Stimulated activated CD8-positive, alpha-beta memory T cell treated with anti-CD3 and anti-CD28 coated beads, Interleukin-4, amount 100 ng/mL, for 1 hour (primary cell): ENCODE data around the gene LAPTM5.
"Not testable (repeated sequence)": the region's sequence is repeated elsewhere in the genome, so short reads cannot be mapped to it uniquely, and the experiment has no call there.

ENCODE experiments used
- DNase-seq, 2 donors: peaks; one replicate each; pipeline ENCODE4 v3.0.0-alpha.2; 2020; ENCODE audit warnings: low read depth in 2 of 2, low spot score in 1 of 2

LAPTM5 gene

GRCh38 chr1:30771005-30771404 is 13.4 kb upstream of the LAPTM5 start:
- DNase-seq: no peak

GRCh38 chr1:30770150-30770549 is 12.6 kb upstream of the LAPTM5 start:
- DNase-seq: no peak

GRCh38 chr1:30768830-30769718 is 11.5 kb upstream of the LAPTM5 start:
- DNase-seq: no peak

GRCh38 chr1:30768159-30768829 is 10.7 kb upstream of the LAPTM5 start:
- DNase-seq: no peak

GRCh38 chr1:30766948-30767347 is 9.4 kb upstream of the LAPTM5 start:
- not testable (repeated sequence) for DNase-seq

- DNase-seq: no peak
Observed at GRCh38 chr1:30765556-30766434, 8.2 kb upstream of the LAPTM5 start.

- no peak for DNase-seq
Observed at GRCh38 chr1:30764939-30765555, 7.5 kb upstream of the LAPTM5 start.

- no peak for DNase-seq
Observed at GRCh38 chr1:30764396-30764795, 6.8 kb upstream of the LAPTM5 start.

GRCh38 chr1:30763651-30764248 is 6.2 kb upstream of the LAPTM5 start:
- no peak for DNase-seq

GRCh38 chr1:30762930-30763650 is 5.5 kb upstream of the LAPTM5 start:
- DNase-seq: no peak

- DNase-seq: no peak
Observed at GRCh38 chr1:30762152-30762929, 4.8 kb upstream of the LAPTM5 start.

GRCh38 chr1:30761381-30762151 is 4.0 kb upstream of the LAPTM5 start:
- no peak for DNase-seq

GRCh38 chr1:30760596-30761324 is 3.2 kb upstream of the LAPTM5 start:
- no peak for DNase-seq

- DNase-seq: no peak
Observed at GRCh38 chr1:30759718-30760281, 2.2 kb upstream of the LAPTM5 start.

GRCh38 chr1:30758785-30759380 is 1.3 kb upstream of the LAPTM5 start:
- DNase-seq: no peak

- DNase-seq: no peak
Observed at GRCh38 chr1:30758121-30758688, 631 bp upstream of the LAPTM5 start.
